ENCODE results near the gene KRTAP5-11. TPM values are rescaled to one million over a fixed set of nuclear protein-coding genes. Genes with fewer than 3 reads are reported as not detected.
"Not testable (repeated sequence)": the region's sequence is repeated elsewhere in the genome, so short reads cannot be mapped to it uniquely, and the experiment has no call there.

The KRTAP5-11 gene
- total RNA-seq, 1 donor from 2014 or later: not detected

DNA sequence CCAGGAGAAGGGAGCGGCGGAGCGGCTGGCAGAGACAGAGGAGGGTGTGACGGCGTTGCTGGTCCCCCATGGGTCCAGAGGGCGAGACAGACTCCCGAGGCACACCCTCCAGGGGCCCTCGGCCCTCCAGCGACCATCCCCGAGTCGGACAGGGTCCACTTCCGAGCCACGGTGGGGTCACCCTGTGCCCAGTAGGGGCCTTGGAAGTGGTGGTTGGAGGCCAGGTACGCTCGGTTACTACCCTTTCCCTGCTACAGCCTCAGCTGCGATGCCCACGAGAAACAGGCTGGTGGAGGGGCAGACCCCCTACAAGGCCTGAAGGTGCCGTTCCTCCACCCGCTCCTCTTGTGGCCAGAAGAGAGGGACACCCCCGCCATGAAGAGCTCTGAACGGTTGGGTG, 25.6 kb upstream of the KRTAP5-11 start:
- H3K4me3 ChIP-seq (ENCODE audit: low read length in 3 of 3); H3K9me3 ChIP-seq (ENCODE audit: control insufficient read depth in 3 of 3, low read length in 3 of 3); H3K9ac ChIP-seq (ENCODE audit: low read depth in 1 of 3, low read length in 3 of 3); H3K4me1 ChIP-seq (ENCODE audit: control insufficient read depth in 3 of 3, insufficient read depth in 3 of 3, low read length in 3 of 3); H3K27ac ChIP-seq (ENCODE audit: low read depth, low read length); H3K36me3 ChIP-seq (ENCODE audit: control insufficient read depth in 3 of 3, insufficient read depth in 3 of 3, low read length in 3 of 3): not testable (repeated sequence)
- H3K27me3 ChIP-seq (ENCODE audit: control insufficient read depth in 3 of 3, insufficient read depth in 3 of 3, low read length in 3 of 3): peaks cover 6 to 15% (median 12%) of the 10 kb centered on the region in 3 donors

DNA sequence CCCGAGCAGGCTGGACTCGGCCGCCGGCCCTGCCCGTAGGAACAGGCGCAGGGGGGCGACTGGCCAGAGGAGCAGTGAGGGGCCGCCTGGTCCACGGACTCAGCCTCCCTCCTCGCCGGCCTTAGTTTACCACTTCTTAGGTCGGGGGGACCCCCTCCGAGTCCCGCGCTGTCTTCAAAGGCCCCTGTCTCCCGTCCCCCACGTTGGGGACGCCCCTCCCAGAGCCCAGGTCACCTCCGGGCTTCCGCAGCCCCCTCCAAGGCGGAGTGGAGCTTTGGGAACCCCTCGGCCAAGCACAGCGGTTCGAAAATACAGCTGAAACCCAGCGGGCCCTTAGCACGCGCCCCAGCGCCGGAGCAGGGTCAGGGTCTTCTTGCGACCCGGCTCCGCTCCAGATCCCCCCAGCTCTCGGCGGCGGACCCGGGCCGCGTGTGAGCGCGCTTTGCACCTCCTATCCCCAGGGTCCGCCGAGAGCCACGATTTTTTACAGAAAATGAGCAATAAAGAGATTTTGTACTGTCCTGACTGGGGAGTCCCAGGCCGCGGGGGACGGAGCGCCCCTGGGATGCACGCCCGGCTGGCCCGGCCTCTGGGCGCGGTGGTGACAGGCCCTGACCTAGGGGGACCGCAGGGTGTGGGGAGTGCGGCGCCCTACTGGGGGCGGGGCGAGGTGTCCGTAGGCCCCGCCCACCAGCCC, 25.0 kb upstream of the KRTAP5-11 start:
- peaks cover 6 to 17% (median 9%) of the 10 kb centered on the region in 3 donors for H3K27me3 ChIP-seq (ENCODE audit: control insufficient read depth in 3 of 3, insufficient read depth in 3 of 3, low read length in 3 of 3)
- not testable (repeated sequence) for H3K27ac ChIP-seq (ENCODE audit: low read depth, low read length); H3K36me3 ChIP-seq (ENCODE audit: control insufficient read depth in 3 of 3, insufficient read depth in 3 of 3, low read length in 3 of 3); H3K4me1 ChIP-seq (ENCODE audit: control insufficient read depth in 3 of 3, insufficient read depth in 3 of 3, low read length in 3 of 3); H3K4me3 ChIP-seq (ENCODE audit: low read length in 3 of 3); H3K9me3 ChIP-seq (ENCODE audit: control insufficient read depth in 3 of 3, low read length in 3 of 3); H3K9ac ChIP-seq (ENCODE audit: low read depth in 1 of 3, low read length in 3 of 3)

- H3K27me3 ChIP-seq (ENCODE audit: control insufficient read depth in 3 of 3, insufficient read depth in 3 of 3, low read length in 3 of 3): peaks cover 6 to 17% (median 9%) of the 10 kb centered on the region in 3 donors
- not testable (repeated sequence) for H3K4me3 ChIP-seq (ENCODE audit: low read length in 3 of 3); H3K9me3 ChIP-seq (ENCODE audit: control insufficient read depth in 3 of 3, low read length in 3 of 3); H3K36me3 ChIP-seq (ENCODE audit: control insufficient read depth in 3 of 3, insufficient read depth in 3 of 3, low read length in 3 of 3); H3K27ac ChIP-seq (ENCODE audit: low read depth, low read length); H3K4me1 ChIP-seq (ENCODE audit: control insufficient read depth in 3 of 3, insufficient read depth in 3 of 3, low read length in 3 of 3); H3K9ac ChIP-seq (ENCODE audit: low read depth in 1 of 3, low read length in 3 of 3)
Measured at GRCh38 chr11:71606853-71607519, 24.3 kb upstream of the KRTAP5-11 start.

DNA sequence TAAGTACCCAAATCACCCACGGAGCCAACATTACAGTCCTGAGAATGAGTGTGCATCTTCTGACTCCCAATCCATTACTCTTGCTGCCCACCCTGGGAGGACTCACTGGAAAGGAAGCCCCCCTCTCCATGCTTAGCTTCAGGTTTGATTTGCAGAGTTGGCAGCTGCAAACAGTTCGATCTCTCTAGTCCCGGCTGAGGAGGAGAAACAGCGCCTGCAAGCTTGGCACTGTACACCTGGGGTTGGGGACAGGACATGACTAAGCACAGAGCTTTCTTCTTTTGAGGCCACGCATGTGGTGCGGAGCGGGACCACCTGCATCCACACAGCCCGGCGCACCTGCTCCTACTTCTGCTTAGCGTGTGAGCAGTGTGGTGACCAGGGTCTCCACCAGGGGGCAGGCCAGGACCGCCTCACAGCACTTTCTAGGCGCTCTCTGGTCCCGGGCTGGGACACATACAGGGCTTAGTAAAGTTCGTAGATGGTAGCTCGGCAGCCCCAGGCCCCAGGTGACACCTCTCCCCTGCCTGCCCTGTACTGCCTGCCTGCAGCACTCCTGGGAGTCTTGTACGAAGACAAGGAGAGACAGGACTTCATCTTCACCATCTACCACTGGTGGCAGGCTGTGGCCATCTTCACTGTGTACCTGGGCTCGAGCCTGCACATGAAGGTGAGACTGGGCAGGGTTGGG, 22.3 kb upstream of the KRTAP5-11 start:
- not testable (repeated sequence) for H3K27ac ChIP-seq (ENCODE audit: low read depth, low read length); H3K4me1 ChIP-seq (ENCODE audit: control insufficient read depth in 3 of 3, insufficient read depth in 3 of 3, low read length in 3 of 3); H3K36me3 ChIP-seq (ENCODE audit: control insufficient read depth in 3 of 3, insufficient read depth in 3 of 3, low read length in 3 of 3); H3K9me3 ChIP-seq (ENCODE audit: control insufficient read depth in 3 of 3, low read length in 3 of 3); H3K4me3 ChIP-seq (ENCODE audit: low read length in 3 of 3); H3K9ac ChIP-seq (ENCODE audit: low read depth in 1 of 3, low read length in 3 of 3)
- peaks cover 6 to 17% (median 13%) of the 10 kb centered on the region in 3 donors for H3K27me3 ChIP-seq (ENCODE audit: control insufficient read depth in 3 of 3, insufficient read depth in 3 of 3, low read length in 3 of 3)

- not testable (repeated sequence) for H3K36me3 ChIP-seq (ENCODE audit: control insufficient read depth in 3 of 3, insufficient read depth in 3 of 3, low read length in 3 of 3); H3K4me3 ChIP-seq (ENCODE audit: low read length in 3 of 3); H3K27ac ChIP-seq (ENCODE audit: low read depth, low read length); H3K4me1 ChIP-seq (ENCODE audit: control insufficient read depth in 3 of 3, insufficient read depth in 3 of 3, low read length in 3 of 3); H3K9ac ChIP-seq (ENCODE audit: low read depth in 1 of 3, low read length in 3 of 3); H3K9me3 ChIP-seq (ENCODE audit: control insufficient read depth in 3 of 3, low read length in 3 of 3)
- peaks cover 6 to 13% (median 11%) of the 10 kb centered on the region in 3 donors for H3K27me3 ChIP-seq (ENCODE audit: control insufficient read depth in 3 of 3, insufficient read depth in 3 of 3, low read length in 3 of 3)
Measured at GRCh38 chr11:71603221-71603620, 20.5 kb upstream of the KRTAP5-11 start.

GRCh38 chr11:71589546-71589920, 6.9 kb upstream of the KRTAP5-11 start:
- not testable (repeated sequence) for H3K27me3 ChIP-seq (ENCODE audit: control insufficient read depth in 3 of 3, insufficient read depth in 3 of 3, low read length in 3 of 3); H3K9me3 ChIP-seq (ENCODE audit: control insufficient read depth in 3 of 3, low read length in 3 of 3); H3K27ac ChIP-seq (ENCODE audit: low read depth, low read length); H3K9ac ChIP-seq (ENCODE audit: low read depth in 1 of 3, low read length in 3 of 3); H3K4me1 ChIP-seq (ENCODE audit: control insufficient read depth in 3 of 3, insufficient read depth in 3 of 3, low read length in 3 of 3); H3K36me3 ChIP-seq (ENCODE audit: control insufficient read depth in 3 of 3, insufficient read depth in 3 of 3, low read length in 3 of 3); H3K4me3 ChIP-seq (ENCODE audit: low read length in 3 of 3)

DNA sequence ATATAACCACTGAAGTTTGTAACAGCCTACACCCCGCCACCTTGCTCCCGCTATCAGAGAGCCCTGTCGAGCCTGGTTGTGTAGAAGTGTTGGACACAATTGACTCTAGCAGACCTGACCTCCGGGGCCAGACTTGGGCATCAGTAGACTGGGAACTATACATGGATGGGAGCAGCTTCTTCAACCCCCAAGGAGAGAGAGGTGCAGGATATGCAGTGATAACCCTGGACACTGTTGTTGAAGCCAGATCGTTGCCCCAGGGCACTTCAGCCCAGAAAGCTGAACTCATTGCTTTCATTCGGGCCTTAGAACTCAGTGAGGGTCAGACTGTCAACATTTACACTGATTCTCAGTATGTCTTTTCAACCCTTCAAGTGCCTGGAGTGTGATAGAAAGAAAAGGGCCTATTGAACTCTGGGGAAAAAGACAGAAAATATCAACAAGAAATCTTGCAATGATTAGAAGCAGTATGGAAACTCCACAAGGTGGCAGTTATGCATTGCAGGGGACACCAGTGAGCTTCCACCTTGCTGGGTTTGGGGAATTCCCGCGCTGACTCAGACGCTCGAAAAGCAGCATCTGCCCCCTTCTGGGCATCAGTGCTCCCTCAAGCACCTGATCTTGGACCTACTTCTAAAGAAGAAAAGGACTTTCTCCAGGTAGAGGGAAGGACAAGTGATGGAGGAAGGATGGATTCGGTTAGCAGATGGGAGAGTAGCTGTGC, 6.3 kb upstream of the KRTAP5-11 start:
- not testable (repeated sequence) for H3K4me3 ChIP-seq (ENCODE audit: low read length in 3 of 3); H3K4me1 ChIP-seq (ENCODE audit: control insufficient read depth in 3 of 3, insufficient read depth in 3 of 3, low read length in 3 of 3); H3K27me3 ChIP-seq (ENCODE audit: control insufficient read depth in 3 of 3, insufficient read depth in 3 of 3, low read length in 3 of 3); H3K36me3 ChIP-seq (ENCODE audit: control insufficient read depth in 3 of 3, insufficient read depth in 3 of 3, low read length in 3 of 3); H3K27ac ChIP-seq (ENCODE audit: low read depth, low read length); H3K9me3 ChIP-seq (ENCODE audit: control insufficient read depth in 3 of 3, low read length in 3 of 3); H3K9ac ChIP-seq (ENCODE audit: low read depth in 1 of 3, low read length in 3 of 3)

DNA sequence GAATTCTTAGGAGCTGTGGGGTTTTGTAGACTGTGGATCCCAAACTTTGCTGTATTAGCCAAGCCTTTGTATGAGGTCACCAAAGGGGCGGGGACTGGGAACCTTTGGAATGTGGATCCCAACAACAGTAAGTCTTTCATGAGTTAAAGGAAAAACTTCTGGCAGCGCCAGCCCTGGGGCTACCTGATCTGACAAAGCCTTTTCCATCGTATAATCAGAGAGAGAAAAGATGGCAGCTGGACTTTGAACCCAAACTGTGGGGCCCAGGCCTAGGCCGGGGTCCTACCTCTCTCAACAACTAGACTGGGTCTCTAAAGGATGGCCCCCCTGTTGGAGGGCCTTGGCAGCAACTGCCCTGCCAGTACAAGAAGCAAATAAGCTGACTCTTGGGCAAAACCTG, 5.6 kb upstream of the KRTAP5-11 start:
- not testable (repeated sequence) for H3K9ac ChIP-seq (ENCODE audit: low read depth in 1 of 3, low read length in 3 of 3); H3K9me3 ChIP-seq (ENCODE audit: control insufficient read depth in 3 of 3, low read length in 3 of 3); H3K27ac ChIP-seq (ENCODE audit: low read depth, low read length); H3K27me3 ChIP-seq (ENCODE audit: control insufficient read depth in 3 of 3, insufficient read depth in 3 of 3, low read length in 3 of 3); H3K4me1 ChIP-seq (ENCODE audit: control insufficient read depth in 3 of 3, insufficient read depth in 3 of 3, low read length in 3 of 3); H3K4me3 ChIP-seq (ENCODE audit: low read length in 3 of 3); H3K36me3 ChIP-seq (ENCODE audit: control insufficient read depth in 3 of 3, insufficient read depth in 3 of 3, low read length in 3 of 3)

GRCh38 chr11:71585673-71586072, 3.0 kb upstream of the KRTAP5-11 start:
- H3K27me3 ChIP-seq (ENCODE audit: control insufficient read depth in 3 of 3, insufficient read depth in 3 of 3, low read length in 3 of 3); H3K36me3 ChIP-seq (ENCODE audit: control insufficient read depth in 3 of 3, insufficient read depth in 3 of 3, low read length in 3 of 3); H3K27ac ChIP-seq (ENCODE audit: low read depth, low read length); H3K9me3 ChIP-seq (ENCODE audit: control insufficient read depth in 3 of 3, low read length in 3 of 3); H3K4me3 ChIP-seq (ENCODE audit: low read length in 3 of 3); H3K4me1 ChIP-seq (ENCODE audit: control insufficient read depth in 3 of 3, insufficient read depth in 3 of 3, low read length in 3 of 3); H3K9ac ChIP-seq (ENCODE audit: low read depth in 1 of 3, low read length in 3 of 3): not testable (repeated sequence)

DNA sequence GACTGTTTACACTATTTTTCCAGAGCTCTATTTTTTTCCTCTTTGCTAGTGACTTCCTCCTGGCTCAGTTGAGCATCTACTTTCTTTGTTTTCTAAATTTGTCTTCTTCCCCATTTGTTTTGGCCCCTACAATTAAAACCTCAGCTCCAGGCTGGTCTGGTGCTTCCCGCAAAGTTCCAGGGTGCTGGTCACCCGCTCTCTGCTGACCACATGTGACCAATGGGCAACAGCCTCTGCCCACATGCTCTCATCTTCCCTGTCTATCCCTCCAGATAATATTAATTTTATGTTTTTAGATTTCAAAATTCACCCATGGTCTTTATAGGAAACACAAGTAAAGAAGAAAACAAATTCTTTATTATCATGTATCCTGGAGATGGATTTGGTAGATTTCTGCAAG, 294 bp upstream of the KRTAP5-11 start:
- H3K9me3 ChIP-seq (ENCODE audit: control insufficient read depth in 3 of 3, low read length in 3 of 3); H3K4me3 ChIP-seq (ENCODE audit: low read length in 3 of 3); H3K27me3 ChIP-seq (ENCODE audit: control insufficient read depth in 3 of 3, insufficient read depth in 3 of 3, low read length in 3 of 3); H3K27ac ChIP-seq (ENCODE audit: low read depth, low read length); H3K9ac ChIP-seq (ENCODE audit: low read depth in 1 of 3, low read length in 3 of 3); H3K36me3 ChIP-seq (ENCODE audit: control insufficient read depth in 3 of 3, insufficient read depth in 3 of 3, low read length in 3 of 3); H3K4me1 ChIP-seq (ENCODE audit: control insufficient read depth in 3 of 3, insufficient read depth in 3 of 3, low read length in 3 of 3): not testable (repeated sequence)

Data from skeletal muscle tissue (tissue), 4 donors.